Sigmoid colon (tissue), 7 donors: Measurements from ENCODE around the gene EIF2S1. TPM values are rescaled to one million over a fixed set of nuclear protein-coding genes. Genes with fewer than 3 reads are reported as not detected.

Source experiments
- DNase-seq: peaks from one replicate; pipeline ENCODE4 v3.0.0-alpha.2; 2019
- H3K27ac ChIP-seq, 4 donors: fragments of 200-600 bp; sonication (generic); one replicate each; pipeline ENCODE4 v1.5.1; 2016 to 2019; ENCODE audit warnings: mild to moderate bottlenecking in 1 of 4
- H3K27me3 ChIP-seq, 3 donors: fragments of 200-600 bp; sonication (generic); one replicate each; pipeline ENCODE4 v1.5.1; 2019; ENCODE audit warnings: mild to moderate bottlenecking in 1 of 3
- H3K36me3 ChIP-seq, 4 donors: fragments of 200-600 bp; sonication (generic); one replicate each; pipeline ENCODE4 v1.5.1; 2016 to 2019
- H3K4me1 ChIP-seq, 4 donors: fragments of 200-600 bp; sonication (generic); one replicate each; pipeline ENCODE4 v1.5.1; 2017 to 2019
- H3K4me3 ChIP-seq, 4 donors: fragments of 200-600 bp; sonication (generic); one replicate each; pipeline ENCODE4 v1.5.1; 2017 to 2019; ENCODE audit warnings: mild to moderate bottlenecking in 2 of 4, moderate library complexity in 1 of 4
- H3K9me3 ChIP-seq, 4 donors: fragments of 200-600 bp in 3 of 4; sonication (generic) in 3 of 4; one replicate each; pipeline versions ENCODE4 v1.5.1 to v1.6.1; 2013 to 2019
- CTCF ChIP-seq, 4 experiments: fragments of 450-650 bp in 3 of 4; fragments of 200-600 bp in 1 of 4; IDR thresholded peaks; one replicate each; pipeline ENCODE4 v1.5.1; 2016 to 2019; ENCODE audit warnings: antibody characterized with exemption in 4 of 4, mild to moderate bottlenecking in 3 of 4, moderate library complexity in 2 of 4
- EP300 ChIP-seq, 4 donors: sonication (generic); formaldehyde crosslinking; IDR thresholded peaks; one replicate each; pipeline ENCODE4 v1.6.1; 2017; ENCODE audit warnings: antibody characterized with exemption in 4 of 4
- POLR2A ChIP-seq, 2 donors: fragments of 450-650 bp; IDR thresholded peaks; one replicate each; pipeline ENCODE4 v1.6.1; 2016; ENCODE audit warnings: antibody characterized with exemption in 2 of 2, mild to moderate bottlenecking in 2 of 2, moderate library complexity in 2 of 2
- POLR2AphosphoS5 ChIP-seq, 4 donors: sonication (generic); formaldehyde crosslinking; IDR thresholded peaks; one replicate each; pipeline ENCODE4 v1.6.1; 2017; ENCODE audit warnings: antibody characterized with exemption in 4 of 4
- WGBS, 2 donors: extraction: QIAGEN DNeasy Blood & Tissue Kit; methylation state at CpG; one replicate each; pipeline ENCODE4 v1.1.7; 2013; 5-methylcytosine and 5-hydroxymethylcytosine counted together
- intact Hi-C: fragments of 100-400 bp; cut with DNase I; formaldehyde crosslinking; loops from one replicate; pipeline ENCODE4 v1.15.1; 2023
- polyA plus RNA-seq, 3 donors: library from polyadenylated mRNA; stranded (reverse); fragments of 200-250 nt; gene quantifications; one replicate each; pipeline ENCODE4 v1.2.3, GENCODE V29; 2013
- total RNA-seq, 4 donors: library from RNA; depleted of rRNA; stranded (reverse); fragments of >200 nt; gene quantifications; one replicate each; pipeline ENCODE4 v1.1.0, GENCODE V29; 2016
- donor health status: healthy with polysubstance abuse.
- donor health status: Bipolar disorder and iron deficiency.
- donor health status: healthy.

The EIF2S1 gene
- total and polyA plus RNA-seq, 7 donors = 31.3 to 131 (median 104) TPM

GRCh38 chr14:67357969-67358354 is 2.2 kb upstream of the EIF2S1 start:
- Histone ChIP-seq H3K36me3 (peaks cover 0 to 14% (median 0%) of the 10 kb centered on the region in 4 donors), H3K27me3 (no peaks in the 10 kb centered on the region), H3K9me3 (no peaks in the 10 kb centered on the region), H3K27ac (no peak overlapping the region), H3K4me1 (peaks cover 0 to 52% (median 44%) of the 10 kb centered on the region in 4 donors), H3K4me3 (no peak overlapping the region)
- DNase-seq = no peak
- intact Hi-C loops = loop anchor here (2.0 kb wide), 1 partner anchor 117 kb away; the partner anchor contains the start of gene PALS1
- WGBS, 2 donors = 75 to 80% methylated on average over 9 of the region's 9 CpGs
- TF ChIP-seq EP300 (IDR thresholded peaks at IDR 0.05) (no peak), CTCF (IDR thresholded peaks at IDR 0.05) (no peak), POLR2AphosphoS5 (IDR thresholded peaks at IDR 0.05) (no peak), POLR2A (IDR thresholded peaks at IDR 0.05) (no peak)

GRCh38 chr14:67358924-67359774 is 979 bp upstream of the EIF2S1 start:
- Histone ChIP-seq H3K27me3 (no peaks in the 10 kb centered on the region), H3K4me3 (peak overlapping the region; percentile 82 to 85 (median 83)), H3K27ac (peak overlapping the region; percentile 88 to 93 (median 90)), H3K9me3 (no peaks in the 10 kb centered on the region), H3K4me1 (peaks cover 0 to 58% (median 54%) of the 10 kb centered on the region in 4 donors), H3K36me3 (peaks cover 0 to 23% (median 0%) of the 10 kb centered on the region in 4 donors)
- 0 to 3% methylated on average over 38 of the region's 38 CpGs for WGBS, 2 donors
- intact Hi-C loops = loop anchor here (2.0 kb wide), 1 partner anchor 118 kb away; the partner anchor contains the start of gene PALS1
- DNase-seq = peak; percentile 68
- TF ChIP-seq POLR2AphosphoS5 (IDR thresholded peaks at IDR 0.05) (no peak), CTCF (IDR thresholded peaks at IDR 0.05) (no peak), POLR2A (IDR thresholded peaks at IDR 0.05) (peak; percentile 12 to 48), EP300 (IDR thresholded peaks at IDR 0.05) (no peak)

GRCh38 chr14:67360470-67361206 is 510 bp downstream of the EIF2S1 start:
- H3K4me3 ChIP-seq = peak overlapping the region; percentile 66 to 85 (median 83)
- no peak for TF ChIP-seq EP300 (IDR thresholded peaks at IDR 0.05)
- no peak for TF ChIP-seq POLR2A (IDR thresholded peaks at IDR 0.05)
- no peak for TF ChIP-seq POLR2AphosphoS5 (IDR thresholded peaks at IDR 0.05)
- no peak for TF ChIP-seq CTCF (IDR thresholded peaks at IDR 0.05)
- peaks cover 0 to 68% (median 53%) of the 10 kb centered on the region in 4 donors for H3K4me1 ChIP-seq
- 0 to 2% methylated on average over 34 of the region's 34 CpGs for WGBS, 2 donors
- intact Hi-C loops = no loop called here
- no peaks in the 10 kb centered on the region for H3K9me3 ChIP-seq
- no peak for DNase-seq
- H3K36me3 ChIP-seq = peaks cover 0 to 38% (median 5%) of the 10 kb centered on the region in 4 donors
- no peaks in the 10 kb centered on the region for H3K27me3 ChIP-seq
- H3K27ac ChIP-seq = peak overlapping the region; percentile 88 to 93 (median 90)

GRCh38 chr14:67365476-67365875 is 5.3 kb downstream of the EIF2S1 start:
- DNase-seq = no peak
- no peak overlapping the region for H3K27ac ChIP-seq
- peaks cover 0 to 45% (median 32%) of the 10 kb centered on the region in 4 donors for H3K4me1 ChIP-seq
- WGBS, 2 donors = 92 to 93% methylated on average over 4 of the region's 4 CpGs
- H3K9me3 ChIP-seq = no peaks in the 10 kb centered on the region
- H3K36me3 ChIP-seq = peaks cover 7 to 86% (median 32%) of the 10 kb centered on the region in 4 donors
- intact Hi-C loops = no loop called here
- H3K4me3 ChIP-seq = no peak overlapping the region
- no peaks in the 10 kb centered on the region for H3K27me3 ChIP-seq
- TF ChIP-seq EP300 (IDR thresholded peaks at IDR 0.05) (no peak), CTCF (IDR thresholded peaks at IDR 0.05) (no peak), POLR2A (IDR thresholded peaks at IDR 0.05) (no peak), POLR2AphosphoS5 (IDR thresholded peaks at IDR 0.05) (no peak)
